Activated CD4-positive, alpha-beta T cell treated with anti-CD3 and anti-CD28 coated beads for 48 hours (primary cell): ENCODE measurements around the gene CCDC33.

Experiments
- DNase-seq: peaks from one replicate; pipeline ENCODE4 v3.0.0-alpha.2; 2020

Gene CCDC33

GRCh38 chr15:74290645-74291044 lies 54.5 kb downstream of the CCDC33 start:
- DNase-seq, result no peak

GRCh38 chr15:74291101-74292071 lies 55.3 kb downstream of the CCDC33 start:
- peak; percentile 91 for DNase-seq

- DNase-seq, result no peak
These were observed 57.1 kb downstream of the CCDC33 start for GRCh38 chr15:74293021-74293810.

GRCh38 chr15:74294010-74294409 lies 57.9 kb downstream of the CCDC33 start:
- no peak for DNase-seq

GRCh38 chr15:74295800-74296199 lies 59.7 kb downstream of the CCDC33 start:
- no peak for DNase-seq

GRCh38 chr15:74297887-74298286 lies 61.8 kb downstream of the CCDC33 start:
- no peak for DNase-seq

- DNase-seq, result no peak
These were observed 64.1 kb downstream of the CCDC33 start for GRCh38 chr15:74300057-74300795.

- no peak for DNase-seq
These were observed 65.6 kb downstream of the CCDC33 start for GRCh38 chr15:74301583-74302361.

GRCh38 chr15:74302821-74303359 lies 66.8 kb downstream of the CCDC33 start:
- DNase-seq, result peak; percentile 64

- no peak for DNase-seq
These were observed 67.7 kb downstream of the CCDC33 start for GRCh38 chr15:74303741-74304309.

- no peak for DNase-seq
These were observed 68.3 kb downstream of the CCDC33 start for GRCh38 chr15:74304431-74304830.

- DNase-seq, result no peak
These were observed 69.6 kb downstream of the CCDC33 start for GRCh38 chr15:74305687-74306086.

GRCh38 chr15:74306781-74307217 lies 70.7 kb downstream of the CCDC33 start:
- DNase-seq, result no peak

- peak; percentile 52 for DNase-seq
These were observed 72.0 kb downstream of the CCDC33 start for GRCh38 chr15:74307827-74308811.

- DNase-seq, result no peak
These were observed 75.8 kb downstream of the CCDC33 start for GRCh38 chr15:74311734-74312444.

- no peak for DNase-seq
These were observed 76.4 kb downstream of the CCDC33 start for GRCh38 chr15:74312445-74313007.

GRCh38 chr15:74313889-74314288 lies 77.8 kb downstream of the CCDC33 start:
- no peak for DNase-seq

- peak; percentile 52 for DNase-seq
These were observed 78.8 kb downstream of the CCDC33 start for GRCh38 chr15:74314795-74315438.

- peak; percentile 33 for DNase-seq
These were observed 79.5 kb downstream of the CCDC33 start for GRCh38 chr15:74315626-74316025.
